ENCODE measurements around the gene STMN3.
A peak's percentile ranks its signal among the peaks of the same experiment; 100 is the strongest.
"Not testable (repeated sequence)": the region's sequence is repeated elsewhere in the genome, so short reads cannot be mapped to it uniquely, and the experiment has no call there.

Gene STMN3

DNA sequence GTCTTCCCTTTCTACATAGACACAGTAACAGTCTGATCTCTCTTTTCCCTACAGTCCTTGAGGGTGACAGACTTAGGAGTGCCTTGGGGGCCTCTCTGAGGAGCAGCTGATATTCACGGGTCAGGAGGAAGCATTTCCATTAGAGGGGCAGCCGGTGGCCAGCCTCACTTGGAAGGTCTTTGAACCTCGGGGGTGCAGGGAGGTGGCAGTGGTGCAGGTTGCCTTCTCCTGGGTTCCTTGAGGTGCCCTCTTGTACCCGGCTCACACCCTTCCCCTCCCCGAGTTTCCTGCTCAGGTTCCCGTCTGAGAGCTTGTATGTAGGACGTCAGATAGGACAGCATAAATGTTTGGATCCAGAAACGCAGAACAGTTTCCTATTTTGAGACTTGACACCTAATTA is 7.4 kb upstream of the STMN3 start:
- Histone ChIP-seq H4K5ac (ENCODE audit: low read length) (no peak overlapping the region), H3K4ac (ENCODE audit: low read depth, low read length) (no peak overlapping the region), H2AK5ac (ENCODE audit: low read length) (no peak overlapping the region), H2BK15ac (replicated peaks; ENCODE audit: low read depth) (no peak overlapping the region), H3K4me3 (ENCODE audit: low read length) (no peak overlapping the region), H3K4me2 (ENCODE audit: low read length) (no peak overlapping the region), H3K79me1 (ENCODE audit: low read length) (peaks cover 7% of the 10 kb centered on the region), H3K4me1 (ENCODE audit: control insufficient read depth, low read depth, low read length) (peaks cover 2% of the 10 kb centered on the region), H2BK5ac (ENCODE audit: low read length) (no peak overlapping the region), H3K36me3 (ENCODE audit: control insufficient read depth, insufficient read depth, low read length) (peaks cover 2% of the 10 kb centered on the region), H3K18ac (ENCODE audit: low read length) (no peak overlapping the region), H2BK120ac (ENCODE audit: low read depth, low read length) (no peak overlapping the region), H3K27ac (ENCODE audit: low read depth, low read length) (no peak overlapping the region), H3K79me2 (ENCODE audit: control insufficient read depth, insufficient read depth, low read length) (no peaks in the 10 kb centered on the region), H3K27me3 (ENCODE audit: insufficient read depth, low read length, poor library complexity) (no peaks in the 10 kb centered on the region), H3K9ac (ENCODE audit: low read length) (no peak overlapping the region), H3K23ac (ENCODE audit: low read length) (no peak overlapping the region), H4K8ac (ENCODE audit: low read depth, low read length) (no peak overlapping the region), H3K56ac (ENCODE audit: low read length) (no peak overlapping the region)
- no peak for DNase-seq
- no CpG with 5 or more reads among the region's 8 CpGs for WGBS (ENCODE audit: extremely low coverage, insufficient coverage, low lambda C conversion rate)

DNA sequence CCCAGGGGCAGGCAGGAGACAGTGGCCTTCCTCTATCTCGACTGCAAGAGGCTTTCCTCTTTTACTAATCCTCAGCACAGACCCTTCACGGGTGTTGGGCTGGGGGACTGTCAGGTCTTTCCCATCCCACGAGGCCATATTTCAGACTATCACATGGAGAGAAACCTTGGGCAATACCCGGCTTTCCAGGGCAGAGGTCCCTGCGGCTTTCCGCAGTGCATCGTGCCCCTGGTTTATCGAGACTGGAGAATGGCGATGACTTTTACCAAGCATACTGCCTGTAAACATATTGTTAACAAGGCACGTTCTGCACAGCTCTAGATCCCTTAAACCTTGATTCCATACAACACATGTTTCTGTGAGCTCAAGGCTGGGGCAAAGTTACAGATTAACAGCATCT is 7.0 kb upstream of the STMN3 start:
- H3K4ac ChIP-seq (ENCODE audit: low read depth, low read length) = not testable (repeated sequence)
- no CpG with 5 or more reads among the region's 10 CpGs for WGBS (ENCODE audit: extremely low coverage, insufficient coverage, low lambda C conversion rate)

DNA sequence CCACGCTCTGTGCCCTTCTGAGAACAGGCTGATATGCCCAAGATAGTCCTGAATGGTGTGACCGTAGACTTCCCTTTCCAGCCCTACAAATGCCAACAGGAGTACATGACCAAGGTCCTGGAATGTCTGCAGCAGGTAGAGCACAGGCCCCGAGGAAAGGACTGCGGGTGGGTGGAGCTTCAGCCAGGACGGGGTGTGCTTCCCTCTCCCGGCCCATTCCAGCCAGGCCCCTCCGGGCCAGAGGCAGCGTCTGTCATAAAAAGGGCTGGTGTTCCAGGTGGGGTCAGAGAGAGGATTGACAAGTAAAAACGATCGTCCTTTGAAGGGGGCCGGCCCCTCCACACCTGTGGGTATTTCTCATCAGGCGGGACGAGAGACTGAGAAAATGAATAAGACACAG is 6.1 kb upstream of the STMN3 start:
- H2BK120ac ChIP-seq (ENCODE audit: low read depth, low read length) = no peak overlapping the region
- peaks cover 7% of the 10 kb centered on the region for H3K79me1 ChIP-seq (ENCODE audit: low read length)
- peak overlapping the region; percentile 88 for H3K9ac ChIP-seq (ENCODE audit: low read length)
- no peak overlapping the region for H4K8ac ChIP-seq (ENCODE audit: low read depth, low read length)
- no peak overlapping the region for H3K27ac ChIP-seq (ENCODE audit: low read depth, low read length)
- no peak overlapping the region for H3K4ac ChIP-seq (ENCODE audit: low read depth, low read length)
- peak overlapping the region; percentile 97 for H3K56ac ChIP-seq (ENCODE audit: low read length)
- no peak overlapping the region for H2AK5ac ChIP-seq (ENCODE audit: low read length)
- peak; percentile 37 for DNase-seq
- no peak overlapping the region for H2BK15ac ChIP-seq (replicated peaks; ENCODE audit: low read depth)
- WGBS (ENCODE audit: extremely low coverage, insufficient coverage, low lambda C conversion rate) = no CpG with 5 or more reads among the region's 13 CpGs
- H2BK5ac ChIP-seq (ENCODE audit: low read length) = no peak overlapping the region
- H3K23ac ChIP-seq (ENCODE audit: low read length) = no peak overlapping the region
- H3K4me3 ChIP-seq (ENCODE audit: low read length) = no peak overlapping the region
- no peak overlapping the region for H3K18ac ChIP-seq (ENCODE audit: low read length)
- H3K36me3 ChIP-seq (ENCODE audit: control insufficient read depth, insufficient read depth, low read length) = peaks cover 2% of the 10 kb centered on the region
- peak overlapping the region; percentile 93 for H3K4me2 ChIP-seq (ENCODE audit: low read length)
- peaks cover 2% of the 10 kb centered on the region for H3K4me1 ChIP-seq (ENCODE audit: control insufficient read depth, low read depth, low read length)
- H3K79me2 ChIP-seq (ENCODE audit: control insufficient read depth, insufficient read depth, low read length) = no peaks in the 10 kb centered on the region
- no peaks in the 10 kb centered on the region for H3K27me3 ChIP-seq (ENCODE audit: insufficient read depth, low read length, poor library complexity)
- no peak overlapping the region for H4K5ac ChIP-seq (ENCODE audit: low read length)

More for the DNA sequence above, 7.0 kb upstream of the STMN3 start:
- H3K79me1 ChIP-seq (ENCODE audit: low read length); H2BK15ac ChIP-seq (replicated peaks; ENCODE audit: low read depth); H3K4me3 ChIP-seq (ENCODE audit: low read length); DNase-seq; H3K4me1 ChIP-seq (ENCODE audit: control insufficient read depth, low read depth, low read length); H3K9ac ChIP-seq (ENCODE audit: low read length); H3K27ac ChIP-seq (ENCODE audit: low read depth, low read length); H2BK5ac ChIP-seq (ENCODE audit: low read length); H4K5ac ChIP-seq (ENCODE audit: low read length); H3K23ac ChIP-seq (ENCODE audit: low read length); H3K4me2 ChIP-seq (ENCODE audit: low read length); H2BK120ac ChIP-seq (ENCODE audit: low read depth, low read length); H2AK5ac ChIP-seq (ENCODE audit: low read length); H3K18ac ChIP-seq (ENCODE audit: low read length); H3K27me3 ChIP-seq (ENCODE audit: insufficient read depth, low read length, poor library complexity); H3K79me2 ChIP-seq (ENCODE audit: control insufficient read depth, insufficient read depth, low read length); H4K8ac ChIP-seq (ENCODE audit: low read depth, low read length); H3K56ac ChIP-seq (ENCODE audit: low read length); H3K36me3 ChIP-seq (ENCODE audit: control insufficient read depth, insufficient read depth, low read length): not testable (repeated sequence)

DNA sequence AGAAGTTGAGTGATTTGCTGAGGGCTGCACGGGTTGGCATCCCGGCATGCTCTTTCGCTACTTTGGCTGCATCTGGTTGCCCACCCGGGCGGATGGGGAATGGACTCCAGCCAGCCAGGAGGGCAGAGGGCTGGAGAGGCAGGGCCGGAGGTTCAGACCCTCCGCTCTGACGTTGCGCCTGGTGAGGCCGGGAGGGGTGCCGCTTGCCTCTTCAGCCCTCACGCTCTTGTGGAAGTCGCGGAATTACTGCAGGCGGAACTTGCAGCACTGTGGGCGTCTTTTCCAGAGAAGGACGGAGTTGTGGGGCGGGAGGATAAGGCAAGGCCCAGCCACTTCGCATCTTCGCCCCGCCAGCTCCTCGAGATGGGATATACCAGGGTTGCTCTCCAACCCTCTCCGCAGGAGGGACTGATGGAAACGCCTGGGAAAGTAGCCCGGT is 5.5 kb upstream of the STMN3 start:
- peak overlapping the region; percentile 97 for H3K56ac ChIP-seq (ENCODE audit: low read length)
- WGBS (ENCODE audit: extremely low coverage, insufficient coverage, low lambda C conversion rate) = no CpG with 5 or more reads among the region's 25 CpGs
- no peak overlapping the region for H3K4ac ChIP-seq (ENCODE audit: low read depth, low read length)
- H3K4me2 ChIP-seq (ENCODE audit: low read length) = peak overlapping the region; percentile 93
- H3K4me3 ChIP-seq (ENCODE audit: low read length) = peak overlapping the region; percentile 98
- H2BK15ac ChIP-seq (replicated peaks; ENCODE audit: low read depth) = no peak overlapping the region
- H3K36me3 ChIP-seq (ENCODE audit: control insufficient read depth, insufficient read depth, low read length) = peaks cover 2% of the 10 kb centered on the region
- H4K5ac ChIP-seq (ENCODE audit: low read length) = no peak overlapping the region
- no peaks in the 10 kb centered on the region for H3K27me3 ChIP-seq (ENCODE audit: insufficient read depth, low read length, poor library complexity)
- no peak for DNase-seq
- H2BK5ac ChIP-seq (ENCODE audit: low read length) = no peak overlapping the region
- H4K8ac ChIP-seq (ENCODE audit: low read depth, low read length) = no peak overlapping the region
- no peak overlapping the region for H3K27ac ChIP-seq (ENCODE audit: low read depth, low read length)
- H3K79me2 ChIP-seq (ENCODE audit: control insufficient read depth, insufficient read depth, low read length) = no peaks in the 10 kb centered on the region
- peaks cover 5% of the 10 kb centered on the region for H3K4me1 ChIP-seq (ENCODE audit: control insufficient read depth, low read depth, low read length)
- no peak overlapping the region for H2AK5ac ChIP-seq (ENCODE audit: low read length)
- H3K79me1 ChIP-seq (ENCODE audit: low read length) = peaks cover 7% of the 10 kb centered on the region
- H3K18ac ChIP-seq (ENCODE audit: low read length) = no peak overlapping the region
- no peak overlapping the region for H2BK120ac ChIP-seq (ENCODE audit: low read depth, low read length)
- peak overlapping the region; percentile 88 for H3K9ac ChIP-seq (ENCODE audit: low read length)
- H3K23ac ChIP-seq (ENCODE audit: low read length) = no peak overlapping the region

DNA sequence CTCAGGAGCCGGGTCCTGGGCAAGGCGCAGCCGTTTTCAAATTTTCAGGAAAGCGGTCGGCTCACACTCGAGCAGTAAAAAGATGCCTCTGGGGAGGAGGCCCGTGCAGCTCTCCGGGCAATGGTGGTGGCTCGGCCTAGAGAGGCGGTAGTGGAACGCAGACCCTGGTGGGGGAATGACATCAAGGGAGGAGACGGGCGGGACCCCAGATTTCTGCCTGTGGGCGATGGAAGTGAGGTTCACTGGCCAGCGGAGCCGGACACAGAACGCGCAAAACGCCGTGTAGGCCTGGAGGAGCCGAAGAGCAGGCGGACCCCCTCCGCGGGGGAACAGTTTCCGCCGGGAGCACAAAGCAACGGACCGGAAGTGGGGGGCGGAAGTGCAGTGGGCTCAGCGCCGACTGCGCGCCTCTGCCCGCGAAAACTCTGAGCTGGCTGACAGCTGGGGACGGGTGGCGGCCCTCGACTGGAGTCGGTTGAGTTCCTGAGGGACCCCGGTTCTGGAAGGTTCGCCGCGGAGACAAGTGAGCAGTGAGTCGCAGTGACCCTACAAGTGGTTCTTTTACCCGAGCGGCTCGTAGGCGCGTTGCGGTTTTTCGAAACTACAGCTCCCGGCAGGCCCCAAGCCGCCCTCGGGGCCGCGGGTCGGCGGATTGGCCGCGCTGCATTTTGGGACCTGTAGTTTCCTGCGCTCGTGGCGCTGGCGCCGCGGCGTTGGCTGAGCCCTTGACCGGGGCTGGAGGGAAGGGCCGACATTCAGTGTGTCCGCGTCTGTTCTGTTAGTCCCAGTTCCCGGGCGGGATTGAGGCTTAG is 4.9 kb upstream of the STMN3 start, which contains the start of gene RTEL1:
RTEL1 (plus strand) TSS at position 376 of the 812 bp plus-strand sequence. CDS start 1,091 bp downstream, outside the sequence.
- no peak within 1 kb of the TSS for H3K27ac ChIP-seq (ENCODE audit: low read depth, low read length)
- H2BK120ac ChIP-seq (ENCODE audit: low read depth, low read length) = no peak within 1 kb of the TSS
- H3K18ac ChIP-seq (ENCODE audit: low read length) = no peak within 1 kb of the TSS
- peak; percentile 95 for DNase-seq
- H3K4me1 ChIP-seq (ENCODE audit: control insufficient read depth, low read depth, low read length) = peaks cover 5% of the 10 kb centered on the region
- H3K27me3 ChIP-seq (ENCODE audit: insufficient read depth, low read length, poor library complexity) = no peaks in the 10 kb centered on the region
- H3K79me2 ChIP-seq (ENCODE audit: control insufficient read depth, insufficient read depth, low read length) = no peaks in the 10 kb centered on the region
- H3K56ac ChIP-seq (ENCODE audit: low read length) = peak within 1 kb of the TSS; percentile 97
- H2BK15ac ChIP-seq (replicated peaks; ENCODE audit: low read depth) = no peak within 1 kb of the TSS
- peaks cover 2% of the 10 kb centered on the region for H3K36me3 ChIP-seq (ENCODE audit: control insufficient read depth, insufficient read depth, low read length)
- no peak within 1 kb of the TSS for H3K4ac ChIP-seq (ENCODE audit: low read depth, low read length)
- no peak within 1 kb of the TSS for H3K23ac ChIP-seq (ENCODE audit: low read length)
- WGBS (ENCODE audit: extremely low coverage, insufficient coverage, low lambda C conversion rate) = no CpG with 5 or more reads among the region's 73 CpGs
- no peak within 1 kb of the TSS for H2BK5ac ChIP-seq (ENCODE audit: low read length)
- H3K79me1 ChIP-seq (ENCODE audit: low read length) = peaks cover 7% of the 10 kb centered on the region
- H3K4me3 ChIP-seq (ENCODE audit: low read length) = peak within 1 kb of the TSS; percentile 98
- peak within 1 kb of the TSS; percentile 88 for H3K9ac ChIP-seq (ENCODE audit: low read length)
- no peak within 1 kb of the TSS for H4K8ac ChIP-seq (ENCODE audit: low read depth, low read length)
- peak within 1 kb of the TSS; percentile 93 for H3K4me2 ChIP-seq (ENCODE audit: low read length)
- peak within 1 kb of the TSS; percentile 47 for H4K5ac ChIP-seq (ENCODE audit: low read length)
- H2AK5ac ChIP-seq (ENCODE audit: low read length) = no peak within 1 kb of the TSS

All from mesendoderm (in vitro differentiated cells).